Natural killer cell (primary cell): ENCODE data around the gene UBR4. TPM values are rescaled to one million over a fixed set of nuclear protein-coding genes. Genes with fewer than 3 reads are reported as not detected.

ENCODE experiments used
- ATAC-seq, 3 donors: fragments of 150-1000 bp in 2 of 3; fragments of 200-7000 bp in 1 of 3; cut with Tn5 transposase; 1 replicate in 1 of 3; 2 replicates in 2 of 3; pipeline ENCODE4 v1.10.0; 2021; ENCODE audit warnings: mild to moderate bottlenecking in 2 of 3, moderate library complexity in 2 of 3
- DNase-seq, 2 donors: peaks; one replicate each; pipeline versions ENCODE4 v3.0.0 to v3.0.0-alpha.2; 2013 to 2021; ENCODE audit warnings: mixed read lengths in 1 of 2
- H3K27ac ChIP-seq: one replicate; pipeline ENCODE4 v1.5.1; 2013; ENCODE audit warnings: mild to moderate bottlenecking, low read length
- H3K27me3 ChIP-seq: one replicate; pipeline ENCODE4 v1.6.1; 2013; ENCODE audit warnings: low read length; ENCODE audit not compliant: control insufficient read depth, insufficient read depth
- H3K36me3 ChIP-seq: one replicate; pipeline ENCODE4 v1.6.1; 2013; ENCODE audit warnings: low read length; ENCODE audit not compliant: control insufficient read depth, insufficient read depth
- H3K4me1 ChIP-seq: one replicate; pipeline ENCODE4 v1.6.1; 2013; ENCODE audit warnings: low read length; ENCODE audit not compliant: control insufficient read depth, insufficient read depth
- H3K4me3 ChIP-seq: one replicate; pipeline ENCODE4 v1.5.1; 2013; ENCODE audit warnings: low read length
- H3K9me3 ChIP-seq: one replicate; pipeline ENCODE4 v1.6.1; 2013; ENCODE audit warnings: low read length; ENCODE audit not compliant: control insufficient read depth, insufficient read depth
- H3K27ac Mint-ChIP-seq, 2 donors: one replicate each; pipeline ENCODE4 v1.8.0; 2022; ENCODE audit warnings: mild to moderate bottlenecking in 2 of 2, mixed read lengths in 2 of 2, moderate library complexity in 1 of 2
- H3K27me3 Mint-ChIP-seq, 2 donors: one replicate each; pipeline ENCODE4 v1.8.0; 2022; ENCODE audit warnings: low read depth in 2 of 2, mixed read lengths in 2 of 2
- H3K36me3 Mint-ChIP-seq: one replicate; pipeline ENCODE4 v1.8.0; 2022; ENCODE audit warnings: mixed read lengths
- H3K4me1 Mint-ChIP-seq, 2 donors: one replicate each; pipeline ENCODE4 v1.8.0; 2022; ENCODE audit warnings: mixed read lengths in 2 of 2
- H3K4me3 Mint-ChIP-seq: one replicate; pipeline ENCODE4 v1.8.0; 2022; ENCODE audit warnings: mild to moderate bottlenecking, moderate library complexity, mixed read lengths
- H3K9me3 Mint-ChIP-seq, 2 donors: one replicate each; pipeline ENCODE4 v1.8.0; 2022; ENCODE audit warnings: mixed read lengths in 2 of 2
- WGBS: methylation state at CpG from one replicate; pipeline ENCODE4 v1.1.7; 2013; ENCODE audit warnings: missing lambda C conversion rate; ENCODE audit not compliant: insufficient coverage; 5-methylcytosine and 5-hydroxymethylcytosine counted together
- intact Hi-C: fragments of 100-400 bp; cut with micrococcal nuclease; formaldehyde crosslinking; loops from one replicate; pipeline ENCODE4 v1.14.2; 2022
- total RNA-seq, 4 donors: library from RNA; stranded (reverse); fragments of 120-200 nt in 1 of 4; gene quantifications; one replicate each; pipeline versions ENCODE4 v1.2.3 to v1.2.4, GENCODE V29; 2013 to 2022
- TF ChIP-seq, protein P1 (sequence below): fragments of 200-600 bp; IDR thresholded peaks from one replicate; pipeline ENCODE4 v1.8.0; 2022; ENCODE audit warnings: antibody characterized with exemption

The UBR4 gene
- total RNA-seq, 3 donors from 2014 or later (not counting 1 experiment from before 2014, with no cell fraction given), result 139 to 178 (median 158) TPM

DNA sequence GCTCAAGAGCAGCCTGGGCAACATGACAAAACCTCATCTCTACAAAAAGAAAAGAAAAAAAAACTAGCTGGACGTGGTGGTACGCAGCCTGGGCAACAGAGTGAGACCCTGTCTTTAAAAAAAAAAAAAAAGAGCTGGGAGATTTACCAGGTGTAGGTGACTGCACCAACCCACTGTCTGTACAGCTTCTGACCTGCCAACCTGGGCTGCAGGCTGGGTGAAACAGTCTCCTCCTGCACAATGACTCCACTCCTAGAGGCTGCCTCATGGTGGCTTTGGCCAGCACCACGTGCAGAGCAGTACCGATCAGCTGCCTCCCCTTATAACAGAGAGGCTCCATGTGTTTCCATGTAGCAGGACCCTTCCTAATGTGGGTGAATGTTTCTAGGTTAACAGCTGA is 45.2 kb upstream of the UBR4 start:
- Mint-ChIP-seq H3K27me3 (no peaks in the 10 kb centered on the region), H3K9me3 (no peaks in the 10 kb centered on the region), H3K36me3 (no peaks in the 10 kb centered on the region), H3K27ac (no peak overlapping the region), H3K4me3 (no peak overlapping the region), H3K4me1 (peaks cover 23 to 31% of the 10 kb centered on the region in 2 donors)
- H3K4me3 ChIP-seq, result no peak overlapping the region
- peaks cover 39% of the 10 kb centered on the region for H3K36me3 ChIP-seq
- no peak for ATAC-seq
- WGBS, result 96% methylated on average over 4 of the region's 4 CpGs
- no peak overlapping the region for H3K27ac ChIP-seq
- H3K9me3 ChIP-seq, result no peaks in the 10 kb centered on the region
- peaks cover 26% of the 10 kb centered on the region for H3K4me1 ChIP-seq
- intact Hi-C loops, result no loop called here
- DNase-seq, result no peak
- no peaks in the 10 kb centered on the region for H3K27me3 ChIP-seq
- TF ChIP-seq, protein P1, sequence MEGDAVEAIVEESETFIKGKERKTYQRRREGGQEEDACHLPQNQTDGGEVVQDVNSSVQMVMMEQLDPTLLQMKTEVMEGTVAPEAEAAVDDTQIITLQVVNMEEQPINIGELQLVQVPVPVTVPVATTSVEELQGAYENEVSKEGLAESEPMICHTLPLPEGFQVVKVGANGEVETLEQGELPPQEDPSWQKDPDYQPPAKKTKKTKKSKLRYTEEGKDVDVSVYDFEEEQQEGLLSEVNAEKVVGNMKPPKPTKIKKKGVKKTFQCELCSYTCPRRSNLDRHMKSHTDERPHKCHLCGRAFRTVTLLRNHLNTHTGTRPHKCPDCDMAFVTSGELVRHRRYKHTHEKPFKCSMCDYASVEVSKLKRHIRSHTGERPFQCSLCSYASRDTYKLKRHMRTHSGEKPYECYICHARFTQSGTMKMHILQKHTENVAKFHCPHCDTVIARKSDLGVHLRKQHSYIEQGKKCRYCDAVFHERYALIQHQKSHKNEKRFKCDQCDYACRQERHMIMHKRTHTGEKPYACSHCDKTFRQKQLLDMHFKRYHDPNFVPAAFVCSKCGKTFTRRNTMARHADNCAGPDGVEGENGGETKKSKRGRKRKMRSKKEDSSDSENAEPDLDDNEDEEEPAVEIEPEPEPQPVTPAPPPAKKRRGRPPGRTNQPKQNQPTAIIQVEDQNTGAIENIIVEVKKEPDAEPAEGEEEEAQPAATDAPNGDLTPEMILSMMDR, result no peak

DNA sequence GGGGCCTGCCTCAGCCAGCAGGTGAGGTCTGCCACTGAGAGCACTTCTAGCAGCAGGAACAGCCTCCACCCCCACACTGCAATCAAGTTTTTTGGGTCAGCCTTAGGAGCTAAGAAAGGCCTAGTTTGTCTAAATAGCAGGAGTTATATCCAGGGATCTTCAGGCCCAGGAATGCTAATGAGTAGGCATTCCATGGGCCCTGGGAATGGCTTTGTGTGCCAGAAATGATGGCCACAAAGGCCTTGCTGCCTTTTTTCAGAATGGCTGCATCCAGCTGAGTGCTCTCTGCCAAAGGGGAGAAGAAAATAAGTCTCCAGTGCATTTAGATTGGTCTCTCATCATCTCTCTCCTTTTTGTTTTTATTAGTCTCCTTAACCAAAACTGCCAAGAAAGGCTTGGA is 44.4 kb upstream of the UBR4 start:
- no peak overlapping the region for H3K27ac Mint-ChIP-seq

DNA sequence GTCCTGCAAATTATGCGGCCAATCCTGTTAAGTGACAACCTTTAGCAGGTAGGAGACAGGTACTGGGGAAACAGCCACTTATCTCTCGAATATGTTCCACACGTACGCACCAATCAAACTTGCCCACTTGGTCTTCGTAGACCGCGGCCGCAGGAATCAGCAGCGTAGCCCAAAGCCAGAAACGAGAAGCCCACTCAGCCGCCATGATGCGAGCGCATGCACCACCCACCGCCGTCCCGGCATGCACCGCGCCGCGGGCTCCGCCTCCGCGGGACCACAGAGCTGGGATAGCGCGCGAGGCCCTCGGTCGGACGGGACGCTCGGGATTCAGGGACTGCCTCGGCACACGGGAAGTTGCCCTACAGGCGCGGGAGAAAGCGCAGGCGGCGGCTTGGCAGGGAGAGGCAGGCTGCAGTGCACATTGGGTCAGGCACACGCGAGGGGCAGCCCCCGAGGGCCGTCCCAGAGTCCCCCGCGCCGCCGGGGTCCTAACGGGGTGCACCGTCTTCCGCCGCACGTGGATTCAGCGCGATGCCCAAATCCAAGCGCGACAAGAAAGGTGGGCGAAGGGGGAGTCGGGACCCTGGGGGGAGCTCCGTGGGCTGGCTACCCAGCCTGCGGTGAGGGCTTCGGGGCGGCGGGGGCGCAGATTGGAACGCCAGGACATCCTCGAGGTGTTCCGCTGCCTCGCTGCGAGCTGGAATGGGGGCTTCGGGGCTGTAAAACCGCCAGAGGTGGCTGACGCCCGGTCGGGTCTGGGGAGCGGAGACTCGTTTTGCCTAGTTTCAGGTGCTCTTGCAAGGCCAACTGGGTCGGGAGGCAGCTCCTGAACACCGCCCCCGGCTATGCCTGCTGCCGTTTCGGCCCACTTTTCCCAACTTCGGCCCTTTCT is 41.5 kb upstream of the UBR4 start, which contains the start of the genes EMC1 and MRTO4:
EMC1 (minus strand) TSS at position 220 of the 892 bp plus-strand sequence; CDS start at position 205, 15 bp downstream.
MRTO4 (plus strand) TSS at position 501 of the 892 bp plus-strand sequence; CDS start at position 532, 31 bp downstream.
- intact Hi-C loops, result loop anchor here (1.0 to 2.0 kb wide), 2 partner anchors 41 to 61 kb away; partner anchors contain the start of genes AKR7A2, SLC66A1 and UBR4
- Histone ChIP-seq H3K4me1 (peaks cover 26% of the 10 kb centered on the region), H3K4me3 (peak within 1 kb of the TSS; percentile 75), H3K27me3 (no peaks in the 10 kb centered on the region), H3K27ac (peak within 1 kb of the TSS; percentile 91), H3K36me3 (peaks cover 9% of the 10 kb centered on the region), H3K9me3 (no peaks in the 10 kb centered on the region)
- Mint-ChIP-seq H3K4me3 (peak within 1 kb of the TSS; percentile 95), H3K9me3 (no peaks in the 10 kb centered on the region), H3K4me1 (peaks cover 25 to 32% of the 10 kb centered on the region in 2 donors), H3K27me3 (no peaks in the 10 kb centered on the region), H3K27ac (peak within 1 kb of the TSS; percentile 90 to 95), H3K36me3 (no peaks in the 10 kb centered on the region)
- TF ChIP-seq, protein P1, result no peak
- WGBS, result under 1% methylated on average over 81 of the region's 81 CpGs
- ATAC-seq (peak; percentile 93 to 96 (median 95)), DNase-seq (peak; percentile 92 to 93)

More for the DNA sequence above, 44.4 kb upstream of the UBR4 start:
- Histone ChIP-seq H3K27me3 (no peaks in the 10 kb centered on the region), H3K9me3 (no peaks in the 10 kb centered on the region), H3K27ac (no peak overlapping the region), H3K4me1 (peaks cover 26% of the 10 kb centered on the region), H3K4me3 (no peak overlapping the region), H3K36me3 (peaks cover 31% of the 10 kb centered on the region)
- ATAC-seq (no peak), DNase-seq (no peak)
- intact Hi-C loops, result no loop called here
- H3K4me1 Mint-ChIP-seq, result peaks cover 25 to 32% of the 10 kb centered on the region in 2 donors
- no peaks in the 10 kb centered on the region for H3K9me3 Mint-ChIP-seq
- no peak overlapping the region for H3K4me3 Mint-ChIP-seq
- TF ChIP-seq, protein P1, result no peak
- H3K36me3 Mint-ChIP-seq, result no peaks in the 10 kb centered on the region
- H3K27me3 Mint-ChIP-seq, result no peaks in the 10 kb centered on the region
